Hematopoietic multipotent progenitor cell treated with erythropoietin and hydrocortisone succinate and interleukin-3 and kit ligand, for 15 days (in vitro differentiated cells): ENCODE measurements around the gene CST4.
"Not testable (repeated sequence)": the region's sequence is repeated elsewhere in the genome, so short reads cannot be mapped to it uniquely, and the experiment has no call there.

ENCODE experiments used
- DNase-seq: peaks from one replicate; pipeline ENCODE4 v3.0.0-alpha.2; 2015; ENCODE audit warnings: low spot score

The CST4 gene

DNA sequence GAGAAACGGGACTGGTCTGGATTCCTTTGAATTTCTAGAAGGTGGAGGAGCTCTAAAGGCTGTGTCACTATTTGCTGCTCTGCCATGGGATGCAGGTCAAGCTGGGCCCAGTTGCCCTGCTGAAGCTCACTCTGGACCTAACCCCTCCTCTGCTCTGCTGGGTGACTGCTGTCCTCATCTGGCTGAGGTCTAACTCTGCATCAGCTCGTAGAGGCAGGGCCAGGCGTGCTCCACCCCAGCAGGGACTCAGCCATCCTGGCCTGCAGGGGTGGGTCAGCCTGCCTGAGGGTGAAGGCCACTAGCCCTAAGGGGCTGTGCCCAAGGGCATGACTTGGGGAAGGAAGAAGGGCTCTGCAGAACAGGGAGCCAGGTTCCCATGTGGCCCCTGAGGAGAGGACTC is 852 bp downstream of the CST4 start:
- DNase-seq: no peak

DNA sequence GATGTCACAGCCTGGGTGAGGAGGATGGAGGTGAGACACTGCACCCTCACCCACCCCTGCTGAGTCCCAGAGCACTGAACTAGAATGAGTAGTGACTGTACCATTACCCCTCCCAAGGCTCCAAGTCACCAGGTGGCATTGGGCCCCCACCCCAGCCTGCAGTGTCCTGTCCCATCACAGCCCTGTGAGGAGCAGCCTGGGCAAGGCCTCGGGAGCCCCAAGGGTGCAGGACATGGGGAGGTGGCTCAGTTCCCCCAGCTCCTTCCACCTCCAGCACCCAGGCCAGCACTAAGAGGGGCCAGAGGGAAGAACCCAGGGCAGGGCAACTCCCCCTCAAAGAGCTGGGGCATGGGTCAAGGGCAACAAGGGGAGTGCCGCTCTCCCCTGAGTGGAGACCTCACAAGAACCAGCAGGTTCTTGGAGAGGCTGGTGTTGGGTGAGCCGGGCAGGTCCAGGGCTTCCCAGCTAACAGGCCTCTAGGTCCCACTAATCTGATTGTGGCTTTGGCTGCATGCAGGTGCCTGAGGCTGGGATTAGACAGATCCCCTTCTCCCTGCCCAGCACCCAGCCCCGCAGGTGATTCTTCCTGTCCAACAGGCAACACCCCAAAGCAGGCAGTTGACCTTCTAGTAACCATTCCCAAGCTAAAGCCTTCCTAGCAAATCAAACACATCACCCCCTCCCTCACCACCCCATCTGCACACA is 2.6 kb downstream of the CST4 start:
- no peak for DNase-seq

DNA sequence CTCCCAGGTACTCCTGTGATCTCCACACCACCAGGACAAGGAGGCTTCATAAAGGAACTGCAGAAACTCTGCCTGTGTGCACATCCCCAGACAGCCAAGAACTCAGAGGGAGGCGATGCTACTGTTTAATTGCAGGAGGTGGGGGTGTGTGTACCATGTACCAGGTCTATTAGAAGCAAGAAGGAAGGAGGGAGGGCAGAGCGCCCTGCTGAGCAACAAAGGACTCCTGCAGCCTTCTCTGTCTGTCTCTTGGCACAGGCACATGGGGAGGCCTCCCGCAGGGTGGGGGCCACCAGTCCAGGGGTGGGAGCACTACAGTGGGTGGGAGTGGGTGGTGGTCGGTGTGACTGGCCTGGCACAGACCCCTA is 3.3 kb downstream of the CST4 start:
- not testable (repeated sequence) for DNase-seq

DNA sequence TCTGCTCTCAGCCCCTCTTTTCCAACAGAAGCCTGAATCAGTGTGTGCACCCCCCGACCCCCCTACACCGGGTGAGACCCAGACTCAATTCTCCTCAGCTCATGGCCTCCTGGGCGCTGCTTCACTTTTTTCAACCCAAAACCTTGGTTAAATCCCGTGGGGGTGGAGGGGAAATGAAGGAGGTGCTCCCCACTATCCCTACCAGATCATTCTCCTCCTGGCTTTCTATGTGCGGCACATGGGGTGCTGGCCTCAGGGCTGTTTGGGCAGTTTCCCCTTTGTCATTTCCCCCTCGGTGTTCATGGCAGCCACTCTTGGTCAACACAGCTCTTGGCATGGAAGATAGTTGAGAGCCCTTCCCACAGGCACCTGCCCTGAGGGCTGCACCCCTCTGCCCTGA is 4.6 kb downstream of the CST4 start:
- DNase-seq: no peak

DNA sequence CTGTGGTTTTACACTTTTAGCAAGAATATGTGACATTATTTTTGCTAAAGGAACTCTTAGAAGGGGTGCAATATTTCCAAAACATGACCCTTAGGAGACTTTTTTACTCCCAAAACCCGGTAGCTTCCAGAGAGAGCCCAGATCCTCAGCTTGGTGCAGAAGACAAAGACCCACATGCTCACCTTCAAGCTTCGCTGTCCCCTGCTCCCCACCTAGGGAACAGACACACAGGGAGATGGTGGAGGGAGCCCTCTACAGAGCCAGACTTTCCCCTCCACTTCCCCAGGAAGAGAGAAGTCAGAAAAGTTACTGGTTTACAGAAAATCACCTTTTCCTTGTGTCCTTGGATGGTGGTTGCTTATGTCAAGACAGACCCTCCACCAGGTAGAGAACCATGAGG is 5.0 kb downstream of the CST4 start:
- DNase-seq: no peak

DNA sequence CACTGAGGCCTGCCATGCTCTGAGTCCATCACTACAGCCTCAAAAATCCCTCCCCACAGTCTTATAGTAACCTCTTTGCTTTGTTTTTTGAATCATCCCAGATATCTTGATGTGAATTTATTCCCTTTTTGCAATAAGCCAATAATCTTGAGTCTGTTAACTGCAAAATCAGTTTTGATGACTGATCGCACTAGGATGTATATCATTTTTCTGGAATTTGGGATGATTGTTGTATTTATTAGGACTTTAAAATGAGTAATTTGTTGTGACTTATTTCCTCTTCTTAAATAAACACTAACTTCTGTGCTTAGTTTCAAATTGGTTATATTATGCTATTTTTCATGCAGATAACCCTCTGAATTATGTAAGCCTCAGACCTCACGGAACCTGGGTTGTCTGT is 5.6 kb downstream of the CST4 start:
- DNase-seq: no peak

DNA sequence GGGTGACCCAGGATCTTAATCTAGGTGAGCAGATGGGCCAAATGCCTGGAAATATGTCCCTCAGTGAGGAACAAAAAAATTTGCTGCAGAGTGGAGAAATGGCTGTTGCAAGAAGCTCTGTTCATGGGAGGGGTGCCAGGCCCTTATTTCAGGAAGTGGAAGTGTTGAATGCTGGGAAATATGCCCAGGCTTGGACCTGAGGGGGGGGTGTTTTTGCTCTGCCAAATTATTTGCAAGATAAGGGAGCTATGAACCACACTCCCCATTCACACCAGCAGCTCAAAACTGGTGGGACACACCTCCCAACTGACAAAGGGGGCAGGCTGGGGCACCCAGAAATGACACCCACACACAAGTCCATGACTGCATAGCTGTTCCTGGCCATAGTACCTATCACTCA is 8.7 kb downstream of the CST4 start:
- DNase-seq: no peak

DNA sequence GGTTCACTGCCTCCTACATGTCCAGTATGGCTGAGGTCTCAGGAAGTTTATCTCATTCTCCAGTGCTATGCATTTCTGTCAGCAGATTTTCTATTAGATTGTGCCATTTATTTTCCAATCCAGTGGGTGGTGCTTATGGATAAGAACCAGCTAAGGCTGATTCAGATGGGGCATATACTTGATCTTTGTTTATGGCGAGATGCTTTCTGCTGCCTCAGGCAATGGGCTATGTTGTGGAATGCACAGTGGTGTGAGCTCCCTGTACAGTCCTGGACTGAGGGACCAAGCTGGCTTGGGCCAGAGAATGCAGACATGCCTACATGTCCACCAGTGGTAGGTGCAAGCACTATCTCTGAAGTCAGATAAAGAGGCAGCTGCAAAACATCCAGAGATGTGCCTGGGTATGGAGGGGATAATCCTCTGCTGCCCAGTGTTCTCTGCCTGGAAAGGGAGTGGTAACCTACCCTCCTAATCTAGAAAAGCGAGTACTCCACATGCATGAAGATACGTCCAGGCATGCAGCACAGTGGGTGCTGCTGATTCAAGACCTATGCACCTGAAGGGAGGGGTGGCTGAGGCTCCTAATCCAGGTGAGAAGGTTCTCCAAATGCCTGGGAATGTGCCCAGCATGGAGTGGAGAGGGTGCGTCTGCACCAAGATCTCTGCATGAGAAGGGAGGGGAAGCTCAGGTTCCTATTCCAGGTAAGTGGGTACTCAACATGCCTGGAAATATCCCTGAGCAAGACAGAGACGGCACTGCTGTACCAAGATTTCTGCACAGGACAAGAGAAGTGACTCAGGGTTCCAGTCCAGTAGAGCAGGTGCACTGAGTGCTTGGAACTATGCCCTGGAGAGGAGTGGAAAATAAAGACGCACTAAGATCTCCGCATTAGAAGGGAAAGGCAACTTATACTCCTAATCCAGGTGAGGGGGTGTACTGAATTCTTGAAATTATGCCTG is 9.4 kb downstream of the CST4 start:
- no peak for DNase-seq

DNA sequence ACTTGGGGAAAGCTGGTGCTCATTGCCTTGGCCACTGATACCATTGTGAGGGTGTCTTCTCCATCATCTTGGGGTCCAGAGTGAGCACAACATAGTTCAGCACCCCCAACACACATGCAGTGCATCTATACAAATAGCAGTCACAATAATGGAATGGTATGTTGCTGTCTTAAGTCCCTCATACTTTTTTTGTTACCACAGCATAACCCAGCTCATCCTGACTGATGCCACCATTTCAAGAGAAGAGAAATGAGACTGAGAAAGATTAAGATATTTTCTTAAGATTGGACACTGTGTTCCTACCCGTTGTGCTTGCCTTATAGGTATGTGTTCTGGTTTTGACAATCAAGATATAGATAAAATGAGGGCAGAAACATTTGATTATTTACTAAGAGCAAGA is 15.6 kb downstream of the CST4 start:
- no peak for DNase-seq

DNA sequence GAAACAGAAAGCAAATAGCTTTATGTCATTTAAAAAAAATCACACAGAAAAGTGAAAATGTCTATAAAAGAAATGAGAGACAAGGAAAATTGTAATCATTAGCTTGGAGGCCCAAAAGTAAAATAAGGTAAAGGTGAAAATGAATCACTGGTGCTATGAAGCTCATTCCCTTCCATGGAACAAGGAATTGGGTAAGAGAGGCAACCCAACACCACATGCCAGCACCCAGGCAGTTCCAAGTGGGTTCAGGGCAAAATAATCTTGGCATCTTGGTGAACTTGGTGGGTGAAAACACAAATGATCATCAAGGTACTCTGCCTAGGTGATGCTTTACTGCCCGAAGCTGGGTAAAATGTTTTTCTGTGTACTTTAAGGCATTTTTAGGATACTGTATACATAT is 16.7 kb downstream of the CST4 start:
- DNase-seq: no peak

DNA sequence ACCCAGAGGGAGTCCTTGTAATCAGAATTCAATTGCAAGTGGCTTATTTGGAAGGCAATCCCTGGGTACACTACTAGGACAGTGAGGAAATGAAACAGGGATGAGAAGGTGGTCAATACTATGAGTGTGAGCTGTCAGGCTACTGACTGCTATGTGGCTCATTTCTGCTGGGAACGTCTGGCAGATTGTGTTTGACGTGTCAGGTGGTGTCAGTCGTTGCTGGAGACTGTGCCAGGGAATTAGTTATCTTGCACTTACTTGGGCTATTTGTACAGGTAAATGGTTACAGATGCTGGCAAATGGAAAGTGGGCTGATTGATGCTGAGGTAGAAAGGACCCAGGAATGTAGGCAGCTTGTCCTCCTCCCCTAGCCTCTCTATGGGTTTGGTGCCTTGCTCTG is 17.4 kb downstream of the CST4 start:
- no peak for DNase-seq

DNA sequence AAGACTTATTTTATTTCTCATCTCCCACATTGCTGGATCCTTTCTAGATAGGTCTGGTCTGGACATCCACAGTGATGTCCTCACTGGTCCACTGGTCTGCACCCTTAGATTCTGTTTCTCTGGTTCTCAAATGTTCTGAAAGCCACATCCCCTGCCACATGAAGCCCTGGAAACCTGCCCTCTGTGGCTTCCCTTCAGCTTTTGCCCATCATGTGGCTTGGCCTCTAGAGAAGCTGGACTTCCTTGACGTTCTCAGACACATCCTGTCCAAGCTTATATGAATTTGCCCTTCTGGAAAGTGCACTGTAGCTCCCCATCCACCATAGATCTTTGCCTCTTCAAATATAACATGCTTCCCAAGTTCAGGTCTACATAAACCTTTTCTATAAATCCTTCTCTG is 18.5 kb downstream of the CST4 start:
- no peak for DNase-seq

DNA sequence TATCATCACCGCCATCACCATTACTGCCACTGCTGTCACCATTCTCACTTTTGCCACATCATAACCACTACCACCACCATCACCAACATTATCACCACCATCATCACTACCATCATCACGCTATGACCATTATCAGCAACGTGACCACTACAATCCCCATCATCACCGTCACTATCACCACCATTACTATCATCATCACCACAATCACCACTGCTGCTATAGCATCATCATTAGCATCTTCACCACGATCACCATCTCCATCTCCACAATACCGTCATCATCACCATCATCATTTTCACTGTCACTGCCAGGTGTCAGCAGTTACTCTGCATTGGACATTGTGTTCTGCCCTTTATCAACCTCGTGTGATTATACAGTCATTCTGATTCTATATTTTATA is 19.0 kb downstream of the CST4 start:
- no peak for DNase-seq

DNA sequence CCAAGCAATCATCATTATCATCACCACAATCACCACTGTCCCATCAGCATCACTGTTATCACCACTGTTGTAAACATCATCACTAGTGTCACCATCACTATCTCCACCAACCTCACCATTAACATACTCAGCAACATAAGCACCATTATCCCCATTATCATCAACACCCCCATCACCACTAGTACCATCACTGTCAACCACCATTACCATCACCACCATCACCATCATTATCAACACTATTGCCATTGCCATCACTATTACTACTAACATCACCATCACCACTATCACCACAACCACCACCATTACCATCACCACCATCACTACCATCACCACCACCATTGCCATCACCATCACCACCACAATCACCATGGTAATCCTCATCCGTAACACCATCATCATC is 19.5 kb downstream of the CST4 start:
- no peak for DNase-seq

DNA sequence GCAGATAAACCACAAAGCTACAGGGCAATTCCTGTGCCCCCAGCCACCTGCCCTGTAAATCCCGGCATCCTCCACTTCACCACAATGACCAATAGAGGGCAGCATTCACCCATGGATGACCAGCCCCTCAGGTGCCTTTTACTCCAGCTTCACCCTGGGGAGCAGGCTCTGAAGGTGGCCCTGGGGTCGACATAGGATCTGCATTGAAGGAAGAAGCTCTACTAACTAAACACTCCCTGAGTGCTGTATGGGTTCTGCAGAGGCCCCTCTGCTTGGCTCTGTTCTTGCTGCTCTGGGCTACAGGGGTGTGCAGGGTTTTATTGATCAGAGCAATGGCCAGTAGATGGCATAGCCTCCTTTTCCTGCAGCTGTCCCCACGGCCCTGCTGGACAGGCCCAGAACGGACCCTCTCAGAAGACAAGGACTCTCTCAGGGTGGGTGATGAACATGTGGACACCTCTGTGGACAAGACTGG is 20.3 kb downstream of the CST4 start:
- peak; percentile 48 for DNase-seq

DNA sequence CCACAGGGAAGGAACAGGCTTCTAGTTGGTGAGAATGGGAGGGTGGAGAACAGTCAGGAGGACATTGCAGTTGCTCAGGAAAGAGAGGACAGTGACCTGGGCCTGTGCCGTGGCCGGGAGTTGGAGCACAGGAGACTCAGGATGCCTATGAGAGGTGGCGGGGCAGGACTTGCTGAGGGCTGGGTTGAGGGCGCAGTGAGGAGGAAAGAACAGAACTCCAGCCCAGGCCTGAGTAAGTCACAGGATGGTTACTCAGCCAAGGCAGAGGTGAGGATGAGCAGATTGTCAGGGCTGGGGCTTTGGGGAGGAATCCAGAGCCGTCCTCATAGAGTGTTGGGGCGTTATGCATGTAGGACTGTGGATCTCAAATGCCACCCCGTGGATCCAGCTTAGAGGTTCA is 21.2 kb downstream of the CST4 start:
- no peak for DNase-seq

DNA sequence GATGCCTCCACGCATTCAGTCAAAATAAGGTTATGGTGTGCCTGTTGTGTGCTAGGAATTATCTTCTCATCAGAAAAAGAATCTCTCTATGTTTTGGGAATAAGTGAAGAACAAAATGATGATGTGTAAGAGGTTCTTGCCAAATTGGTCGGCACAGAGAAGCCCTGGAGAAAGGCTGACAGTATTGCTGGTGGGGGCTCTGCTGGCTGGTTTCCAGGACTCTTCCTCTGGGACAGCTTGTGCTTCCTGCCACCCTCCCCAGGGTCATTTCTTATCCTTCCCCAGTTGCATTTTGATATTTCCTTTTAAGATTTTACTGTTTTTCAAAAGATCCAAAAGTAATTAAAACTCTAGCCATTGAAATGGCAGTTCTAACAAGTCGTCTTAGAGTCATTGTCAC is 22.1 kb downstream of the CST4 start:
- DNase-seq: no peak

DNA sequence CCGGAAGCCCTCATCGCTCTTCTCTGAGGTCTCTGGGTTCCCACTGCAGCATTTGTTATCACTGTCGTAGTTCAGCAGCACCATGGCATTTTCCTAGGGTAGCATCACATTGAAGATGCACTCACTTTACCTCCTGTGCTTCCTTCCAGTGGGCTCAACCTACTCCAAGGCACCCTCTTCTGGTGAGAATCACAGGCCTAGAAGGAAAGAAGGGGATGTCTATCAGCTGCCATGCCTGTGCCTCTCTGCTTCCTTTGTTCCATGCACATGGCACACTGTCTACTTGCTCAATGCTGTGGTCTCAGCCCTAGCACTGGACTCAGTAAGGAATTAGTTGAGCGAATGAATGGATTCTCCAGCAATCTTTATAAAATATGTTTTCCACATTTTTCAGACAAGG is 22.6 kb downstream of the CST4 start:
- no peak for DNase-seq

DNA sequence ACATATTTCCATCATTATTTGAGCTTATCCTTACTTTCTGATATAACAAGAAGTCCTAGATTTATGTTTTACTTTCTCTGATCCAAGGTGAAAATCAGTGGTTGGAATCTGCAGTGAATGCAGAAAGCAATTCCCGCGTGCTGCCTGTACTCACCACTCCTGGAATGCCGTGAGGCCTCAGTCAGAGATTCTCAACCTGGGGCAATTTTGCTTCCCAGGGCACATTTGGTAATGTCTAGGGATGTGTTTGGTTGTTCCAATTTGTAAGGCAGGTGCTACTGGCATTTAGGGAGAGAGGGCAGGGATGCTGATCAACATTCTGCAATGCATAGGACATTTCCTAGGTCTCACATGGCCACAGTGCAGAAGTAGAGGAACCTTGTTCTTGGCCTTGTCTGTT is 23.9 kb downstream of the CST4 start:
- DNase-seq: no peak

DNA sequence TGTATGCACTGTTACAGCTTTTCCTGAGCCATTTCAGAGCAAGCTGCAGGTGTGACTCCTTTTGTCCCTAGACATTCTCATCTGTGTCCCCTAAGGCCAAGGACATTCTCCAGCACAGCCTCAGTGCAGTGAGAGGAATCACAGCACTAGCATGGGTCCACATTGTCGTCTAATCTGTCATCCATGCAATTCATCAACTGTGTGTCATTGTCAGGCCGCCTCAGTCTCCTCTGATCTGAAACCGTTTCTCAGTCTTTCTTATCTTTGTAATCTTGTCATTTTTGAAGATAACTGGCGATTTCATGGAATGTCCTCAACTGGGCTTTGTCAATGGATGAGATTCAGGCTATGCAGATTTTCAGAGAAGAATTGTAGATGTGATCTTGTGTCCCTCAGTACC is 24.8 kb downstream of the CST4 start:
- not testable (repeated sequence) for DNase-seq

DNA sequence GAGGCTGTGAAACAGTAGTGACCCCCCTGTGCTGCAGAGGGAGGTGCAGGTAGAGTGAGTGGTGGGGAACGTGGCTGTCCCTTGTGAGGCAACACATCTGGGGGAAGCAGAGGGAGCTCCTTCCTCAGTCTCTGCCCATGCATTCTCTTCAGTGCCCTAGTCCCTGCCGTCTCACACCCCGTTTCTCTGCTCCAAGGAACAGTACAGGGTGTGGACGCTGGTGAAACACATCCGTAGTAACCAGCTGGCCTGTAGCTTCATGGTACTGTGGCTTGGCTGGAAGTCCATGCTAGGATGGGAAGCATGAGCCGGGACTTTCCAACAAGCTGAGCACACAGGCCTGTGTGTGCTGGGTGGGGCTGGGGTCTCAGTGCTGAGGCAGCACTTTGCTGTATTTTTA is 25.7 kb downstream of the CST4 start:
- no peak for DNase-seq

DNA sequence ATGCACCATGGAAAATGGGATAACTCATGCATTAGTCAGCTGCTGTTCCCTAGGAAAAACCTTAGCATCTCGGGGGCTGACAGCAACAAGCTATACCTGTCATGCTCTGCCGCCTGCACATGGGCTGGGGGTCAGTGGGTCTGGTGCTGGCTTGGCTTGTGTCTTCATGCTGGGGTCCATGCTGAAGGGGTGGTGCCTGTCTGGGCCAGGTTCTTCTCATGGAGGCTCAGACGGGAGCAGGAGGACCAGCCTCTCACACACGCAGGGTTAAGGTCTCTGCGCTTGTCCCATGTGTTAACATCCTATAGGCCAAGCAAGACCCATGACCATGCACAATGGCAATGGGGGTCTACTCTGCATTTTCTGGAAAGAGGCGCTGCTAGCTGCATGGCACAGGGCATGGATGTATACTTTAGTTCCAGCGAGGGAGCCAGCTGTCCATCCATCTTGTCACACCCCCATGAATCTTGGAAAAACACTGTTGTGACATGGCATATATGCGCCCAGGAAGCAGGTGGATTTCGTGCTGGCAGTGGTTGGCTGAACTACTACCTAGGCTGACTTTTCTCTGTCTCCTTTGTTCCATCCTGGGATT is 26.5 kb downstream of the CST4 start:
- DNase-seq: no peak

DNA sequence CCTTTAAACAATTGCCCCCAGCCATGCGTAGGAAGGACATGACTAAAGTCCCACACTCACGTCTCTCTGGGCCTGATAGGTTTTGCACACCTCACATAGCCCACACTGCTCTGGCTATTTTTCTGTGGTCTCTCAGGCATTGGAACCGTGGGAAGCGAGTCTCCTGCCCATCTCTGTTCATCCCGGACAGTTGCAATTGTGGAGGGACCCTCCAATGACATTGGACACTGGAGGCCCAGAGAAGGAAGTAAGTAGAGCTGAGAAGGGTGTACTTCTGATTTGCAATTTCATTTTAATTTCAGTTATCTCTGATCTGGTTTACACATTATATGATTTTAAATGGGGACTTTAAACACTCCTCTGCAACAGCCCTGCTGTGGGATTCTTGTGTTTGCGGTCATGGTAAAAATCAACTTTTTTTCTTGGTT is 27.8 kb downstream of the CST4 start:
- no peak for DNase-seq
